Right atrium auricular region (tissue), 2 donors: Measurements from ENCODE around the gene PIK3R6. TPM values are rescaled to one million over a fixed set of nuclear protein-coding genes. Genes with fewer than 3 reads are reported as not detected.

Experiments
- DNase-seq: peaks from one replicate; pipeline ENCODE4 v3.0.0-alpha.2; 2019; ENCODE audit warnings: low spot score
- H3K27ac ChIP-seq, 2 donors: fragments of 200-600 bp; sonication (generic); 1 replicate in 1 of 2; 2 replicates in 1 of 2; pipeline ENCODE4 v1.5.1; 2016 to 2019
- H3K27me3 ChIP-seq, 2 donors: fragments of 200-600 bp; sonication (generic); one replicate each; pipeline versions ENCODE4 v1.5.1 to v1.6.0; 2017 to 2019
- H3K36me3 ChIP-seq: fragments of 200-600 bp; sonication (generic); one replicate; pipeline ENCODE4 v1.5.1; 2016
- H3K4me1 ChIP-seq, 2 donors: fragments of 200-600 bp; sonication (generic); one replicate each; pipeline versions ENCODE4 v1.5.1 to v1.6.0; 2017 to 2019
- H3K4me3 ChIP-seq, 2 donors: fragments of 200-600 bp; sonication (generic); 1 replicate in 1 of 2; 2 replicates in 1 of 2; pipeline ENCODE4 v1.5.1; 2017 to 2019; ENCODE audit warnings: mild to moderate bottlenecking in 1 of 2, moderate library complexity in 1 of 2
- H3K9me3 ChIP-seq, 2 donors: fragments of 200-600 bp; sonication (generic); one replicate each; pipeline ENCODE4 v1.5.1; 2019
- total RNA-seq, 2 donors: library from RNA; depleted of rRNA; stranded (reverse); fragments of >200 nt; gene quantifications; one replicate each; pipeline ENCODE4 v1.1.0, GENCODE V29; 2016
- TF ChIP-seq, protein P1 (sequence below), 2 donors: fragments of 200-600 bp; sonication (generic); IDR thresholded peaks; one replicate each; pipeline ENCODE4 v1.5.1; 2019; ENCODE audit warnings: antibody characterized with exemption in 2 of 2

Gene PIK3R6
- total RNA-seq, 2 donors from 2014 or later, result 0.51 TPM; not detected in 1

GRCh38 chr17:8847891-8848290 is 19.6 kb downstream of the PIK3R6 start:
- TF ChIP-seq, protein P1, sequence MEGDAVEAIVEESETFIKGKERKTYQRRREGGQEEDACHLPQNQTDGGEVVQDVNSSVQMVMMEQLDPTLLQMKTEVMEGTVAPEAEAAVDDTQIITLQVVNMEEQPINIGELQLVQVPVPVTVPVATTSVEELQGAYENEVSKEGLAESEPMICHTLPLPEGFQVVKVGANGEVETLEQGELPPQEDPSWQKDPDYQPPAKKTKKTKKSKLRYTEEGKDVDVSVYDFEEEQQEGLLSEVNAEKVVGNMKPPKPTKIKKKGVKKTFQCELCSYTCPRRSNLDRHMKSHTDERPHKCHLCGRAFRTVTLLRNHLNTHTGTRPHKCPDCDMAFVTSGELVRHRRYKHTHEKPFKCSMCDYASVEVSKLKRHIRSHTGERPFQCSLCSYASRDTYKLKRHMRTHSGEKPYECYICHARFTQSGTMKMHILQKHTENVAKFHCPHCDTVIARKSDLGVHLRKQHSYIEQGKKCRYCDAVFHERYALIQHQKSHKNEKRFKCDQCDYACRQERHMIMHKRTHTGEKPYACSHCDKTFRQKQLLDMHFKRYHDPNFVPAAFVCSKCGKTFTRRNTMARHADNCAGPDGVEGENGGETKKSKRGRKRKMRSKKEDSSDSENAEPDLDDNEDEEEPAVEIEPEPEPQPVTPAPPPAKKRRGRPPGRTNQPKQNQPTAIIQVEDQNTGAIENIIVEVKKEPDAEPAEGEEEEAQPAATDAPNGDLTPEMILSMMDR (IDR thresholded peaks at IDR 0.05), result no peak
- Histone ChIP-seq H3K27me3 (no peaks in the 10 kb centered on the region), H3K9me3 (no peaks in the 10 kb centered on the region), H3K36me3 (no peaks in the 10 kb centered on the region), H3K27ac (peak overlapping the region; percentile 62 to 71), H3K4me3 (no peak overlapping the region), H3K4me1 (peaks cover 0 to 24% of the 10 kb centered on the region in 2 donors)
- no peak for DNase-seq

GRCh38 chr17:8846768-8847211 is 20.7 kb downstream of the PIK3R6 start:
- DNase-seq, result no peak

GRCh38 chr17:8844229-8845218 is 22.9 kb downstream of the PIK3R6 start:
- Histone ChIP-seq H3K4me3 (no peak overlapping the region), H3K36me3 (no peaks in the 10 kb centered on the region), H3K27ac (no peak overlapping the region), H3K9me3 (no peaks in the 10 kb centered on the region), H3K4me1 (peaks cover 0 to 26% of the 10 kb centered on the region in 2 donors), H3K27me3 (no peaks in the 10 kb centered on the region)
- DNase-seq, result no peak
- TF ChIP-seq, protein P1 (IDR thresholded peaks at IDR 0.05), result no peak

More at GRCh38 chr17:8846768-8847211, 20.7 kb downstream of the PIK3R6 start:
- TF ChIP-seq, protein P1 (IDR thresholded peaks at IDR 0.05), result no peak
- H3K4me3 ChIP-seq, result no peak overlapping the region
- H3K27ac ChIP-seq, result peak overlapping the region; percentile 62 to 71
- H3K36me3 ChIP-seq, result no peaks in the 10 kb centered on the region
- no peaks in the 10 kb centered on the region for H3K9me3 ChIP-seq
- no peaks in the 10 kb centered on the region for H3K27me3 ChIP-seq
- H3K4me1 ChIP-seq, result peaks cover 0 to 26% of the 10 kb centered on the region in 2 donors

- no peak overlapping the region for H3K4me3 ChIP-seq
- no peak overlapping the region for H3K27ac ChIP-seq
- no peaks in the 10 kb centered on the region for H3K9me3 ChIP-seq
- TF ChIP-seq, protein P1 (IDR thresholded peaks at IDR 0.05), result no peak
- DNase-seq, result no peak
- H3K36me3 ChIP-seq, result no peaks in the 10 kb centered on the region
- H3K27me3 ChIP-seq, result no peaks in the 10 kb centered on the region
- H3K4me1 ChIP-seq, result peaks cover 0 to 24% of the 10 kb centered on the region in 2 donors
These were observed 24.1 kb downstream of the PIK3R6 start for GRCh38 chr17:8843344-8843743.

- Histone ChIP-seq H3K27me3 (no peaks in the 10 kb centered on the region), H3K36me3 (no peaks in the 10 kb centered on the region), H3K4me3 (no peak overlapping the region), H3K4me1 (peaks cover 0 to 9% of the 10 kb centered on the region in 2 donors), H3K9me3 (no peaks in the 10 kb centered on the region), H3K27ac (no peak overlapping the region)
- DNase-seq, result no peak
- TF ChIP-seq, protein P1 (IDR thresholded peaks at IDR 0.05), result no peak
These were observed 25.6 kb downstream of the PIK3R6 start for GRCh38 chr17:8841844-8842243.
